ENCODE data around the gene FAM47E.

The FAM47E gene

DNA sequence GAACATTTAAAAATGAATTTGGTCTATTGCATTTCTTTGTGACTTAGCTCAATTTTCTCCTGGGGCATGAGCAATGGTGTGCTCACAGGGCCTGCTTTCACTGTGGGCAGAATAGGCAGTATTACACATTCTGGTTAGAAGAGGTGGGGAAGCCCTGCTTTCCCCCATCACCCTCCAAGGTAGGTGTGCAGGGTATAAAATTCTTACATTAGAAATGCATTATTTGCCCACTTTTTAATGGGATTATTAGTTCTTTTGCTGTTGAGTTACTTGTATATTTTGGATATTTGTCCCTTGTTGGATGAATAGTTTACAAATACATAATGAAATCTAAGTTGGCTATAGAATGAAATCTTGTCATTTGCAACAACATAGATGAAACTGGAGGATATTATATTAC, 46.7 kb downstream of the FAM47E start:
- in situ Hi-C loops (cut with MboI; ENCODE audit: low sequenced_read_pairs): no loop called here

DNA sequence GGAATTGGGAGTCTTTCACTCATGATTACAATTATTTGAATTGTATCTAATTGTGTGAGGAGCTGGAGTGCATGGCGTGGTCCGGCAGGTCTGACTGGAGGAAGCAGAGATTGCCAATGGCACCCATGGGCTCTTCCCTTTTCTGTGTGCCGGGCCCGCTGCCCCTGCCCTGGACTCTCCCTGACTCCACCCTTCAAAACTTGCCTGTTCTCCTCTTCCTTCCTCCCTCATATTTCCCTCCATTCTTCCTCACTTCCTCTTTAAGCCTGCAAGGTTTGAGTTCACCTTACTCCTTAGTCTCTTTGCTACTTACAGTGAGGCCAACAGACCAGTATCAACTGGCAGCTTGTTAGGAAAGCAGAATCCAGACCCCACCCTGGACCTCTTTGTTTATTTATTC, 48.5 kb downstream of the FAM47E start:
- in situ Hi-C loops (cut with MboI; ENCODE audit: low sequenced_read_pairs): no loop called here

GRCh38 chr4:76301068-76301774, 49.7 kb downstream of the FAM47E start:
- in situ Hi-C loops (cut with MboI; ENCODE audit: low sequenced_read_pairs): no loop called here

DNA sequence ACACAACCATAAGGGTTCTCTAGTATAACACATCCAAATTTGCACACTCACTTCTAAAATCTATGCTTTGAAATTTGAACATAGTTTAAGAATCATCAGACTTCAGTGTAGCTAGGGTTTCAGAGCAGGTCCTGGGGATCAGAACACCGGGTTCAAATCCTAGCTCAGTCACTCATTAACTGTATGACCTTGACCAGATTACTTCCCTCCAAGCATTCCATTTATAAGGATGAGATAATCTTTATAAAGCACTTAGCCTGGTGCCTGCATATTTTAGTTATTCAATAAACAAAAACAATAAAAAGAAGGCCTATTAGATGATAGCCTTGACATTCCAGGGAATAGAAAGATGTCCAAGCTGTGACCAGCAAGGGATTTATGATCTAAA, 50.2 kb downstream of the FAM47E start:
- in situ Hi-C loops (cut with MboI; ENCODE audit: low sequenced_read_pairs): no loop called here

DNA sequence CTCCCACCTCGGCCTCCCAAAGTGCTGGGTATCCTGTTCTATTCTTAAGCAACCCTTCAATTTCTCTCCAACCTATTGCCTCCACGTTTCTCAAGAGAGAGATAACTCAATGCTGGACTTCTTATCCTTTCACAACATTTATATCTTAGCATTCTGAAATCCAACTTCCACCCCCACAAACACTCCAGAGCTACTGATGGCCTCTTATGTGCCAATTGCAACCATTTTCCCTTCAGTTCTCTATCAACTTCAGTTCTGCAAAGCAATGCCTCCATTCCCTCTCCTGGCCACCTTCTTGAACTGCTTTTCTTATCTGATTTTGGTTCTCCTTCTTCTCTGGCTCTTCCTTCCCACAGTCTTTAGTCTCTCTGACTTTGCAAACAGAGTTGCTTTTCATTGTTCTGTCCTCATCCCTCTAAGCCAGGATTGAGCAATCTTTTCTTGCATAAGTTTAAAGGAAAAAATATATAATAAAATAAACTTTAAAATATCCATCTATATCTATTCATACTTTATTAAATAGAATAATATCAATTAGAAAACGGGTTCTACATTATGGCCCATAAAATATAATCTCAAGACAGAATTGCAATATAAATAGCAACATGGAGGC, 51.4 kb downstream of the FAM47E start:
- in situ Hi-C loops (cut with MboI; ENCODE audit: low sequenced_read_pairs): no loop called here

GRCh38 chr4:76305033-76305687, 53.6 kb downstream of the FAM47E start:
- in situ Hi-C loops (cut with MboI; ENCODE audit: low sequenced_read_pairs): no loop called here

GRCh38 chr4:76305971-76306881, 54.7 kb downstream of the FAM47E start, which contains the start of gene STBD1:
Gene STBD1, plus strand, starts transcription at chr4:76306733. Its CDS starts 37 bp downstream, at chr4:76306770.
- in situ Hi-C loops (cut with MboI; ENCODE audit: low sequenced_read_pairs): no loop called here

- in situ Hi-C loops (cut with MboI; ENCODE audit: low sequenced_read_pairs): no loop called here
Observed at GRCh38 chr4:76306882-76307659, 55.5 kb downstream of the FAM47E start.

DNA sequence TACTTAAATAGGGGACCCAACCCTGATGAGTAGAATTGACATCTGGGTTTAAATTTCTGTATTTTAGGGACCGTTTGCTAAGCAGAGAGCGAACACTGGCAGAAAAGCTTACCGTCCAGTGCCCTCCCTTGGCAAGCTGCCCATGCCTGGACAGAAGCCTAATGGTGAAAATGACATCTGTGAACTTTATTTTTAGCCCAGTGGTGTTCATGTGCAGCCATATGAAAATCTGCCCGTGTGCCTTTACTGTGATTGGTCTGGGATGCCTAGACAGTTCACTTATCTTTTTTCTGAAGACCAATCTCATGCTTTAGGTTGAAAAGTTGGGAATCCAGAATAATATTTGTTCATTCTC, 56.1 kb downstream of the FAM47E start:
- in situ Hi-C loops (cut with MboI; ENCODE audit: low sequenced_read_pairs): no loop called here

- in situ Hi-C loops (cut with MboI; ENCODE audit: low sequenced_read_pairs): no loop called here
Observed at GRCh38 chr4:76308548-76308947, 57.0 kb downstream of the FAM47E start.

DNA sequence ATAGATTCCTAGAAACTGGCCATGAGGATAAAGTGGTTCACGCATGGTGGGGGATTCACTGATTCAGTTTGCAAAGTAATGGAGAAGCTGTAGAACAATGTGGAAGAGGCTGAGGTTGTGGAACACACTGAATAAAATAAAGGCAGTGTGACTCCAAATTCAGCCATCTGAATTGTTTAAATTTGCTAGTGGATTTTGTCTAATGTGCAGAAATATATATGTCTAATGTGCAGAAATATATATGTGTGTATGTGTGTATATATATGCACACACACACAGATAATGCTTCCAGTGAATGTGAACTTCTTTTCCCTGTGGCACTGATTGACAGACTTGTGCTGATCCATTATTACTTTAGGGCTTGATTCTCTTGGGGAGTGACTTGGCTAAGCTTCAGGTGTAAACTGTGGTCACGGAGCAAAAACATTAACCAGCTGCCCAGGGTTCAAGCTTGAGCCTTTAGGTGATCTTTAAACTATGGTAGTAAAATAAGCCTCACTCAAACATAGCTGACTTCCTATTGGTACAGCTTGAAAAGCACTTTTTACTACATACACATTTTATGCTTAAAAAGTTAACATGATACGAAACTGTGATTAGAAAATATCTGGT, 58.5 kb downstream of the FAM47E start:
- in situ Hi-C loops (cut with MboI; ENCODE audit: low sequenced_read_pairs): no loop called here

DNA sequence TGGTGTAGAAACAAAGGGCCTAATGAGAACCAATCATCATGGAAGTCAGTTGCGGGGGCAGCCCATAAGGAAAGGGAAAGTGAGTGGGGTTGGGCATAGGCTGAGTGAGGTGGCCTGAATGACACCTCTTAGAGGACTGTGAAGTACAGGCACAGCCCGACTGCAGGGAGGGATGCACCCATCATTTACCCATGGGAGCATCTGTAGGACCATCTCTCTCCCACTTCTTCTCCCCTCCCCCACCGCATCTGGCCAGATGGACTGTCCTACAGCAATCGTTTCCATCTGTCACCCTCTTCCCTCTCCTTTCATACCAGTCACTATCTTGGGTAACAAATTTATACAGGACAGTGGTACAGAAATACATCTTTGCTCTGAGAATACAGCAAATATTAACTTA, 59.2 kb downstream of the FAM47E start:
- in situ Hi-C loops (cut with MboI; ENCODE audit: low sequenced_read_pairs): no loop called here

- in situ Hi-C loops (cut with MboI; ENCODE audit: low sequenced_read_pairs): no loop called here
Observed at GRCh38 chr4:76311896-76312331, 60.4 kb downstream of the FAM47E start.

DNA sequence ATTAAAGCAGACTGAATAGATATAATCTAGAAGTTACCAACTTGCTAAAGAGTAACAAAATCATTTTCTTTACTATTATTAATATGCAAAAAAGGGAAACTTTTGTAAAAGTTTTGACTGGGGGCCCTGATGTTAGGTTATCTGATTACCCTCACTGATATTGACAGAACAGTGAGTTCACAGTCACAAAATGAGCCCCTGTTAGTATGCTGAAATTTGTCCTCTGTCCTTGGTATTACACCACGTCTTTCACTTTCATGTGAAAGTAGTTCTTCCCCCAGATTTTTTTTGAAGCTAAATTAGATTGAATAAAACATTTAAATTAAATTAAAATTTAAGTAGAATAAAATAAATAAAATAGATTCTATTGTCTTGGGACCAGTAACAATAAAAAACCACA, 60.9 kb downstream of the FAM47E start:
- in situ Hi-C loops (cut with MboI; ENCODE audit: low sequenced_read_pairs): no loop called here

DNA sequence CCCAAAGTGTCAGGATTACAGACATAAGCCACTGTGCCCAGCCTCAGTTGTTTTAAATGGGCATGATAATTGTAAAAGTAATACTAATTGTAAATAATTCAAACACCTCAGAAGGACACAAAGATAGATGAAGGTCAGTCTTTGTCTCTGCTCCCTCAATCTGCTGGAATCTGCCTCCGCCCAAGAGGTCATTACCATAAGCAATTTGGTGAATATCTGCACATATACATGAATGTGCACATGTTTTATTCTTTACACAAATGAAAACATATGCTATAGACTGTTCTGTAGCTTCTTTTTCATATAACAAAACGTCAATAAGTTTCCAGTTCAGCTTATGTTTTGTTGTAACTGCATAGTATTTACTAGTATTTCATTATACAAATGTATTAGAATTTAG, 62.0 kb downstream of the FAM47E start:
- in situ Hi-C loops (cut with MboI; ENCODE audit: low sequenced_read_pairs): no loop called here

DNA sequence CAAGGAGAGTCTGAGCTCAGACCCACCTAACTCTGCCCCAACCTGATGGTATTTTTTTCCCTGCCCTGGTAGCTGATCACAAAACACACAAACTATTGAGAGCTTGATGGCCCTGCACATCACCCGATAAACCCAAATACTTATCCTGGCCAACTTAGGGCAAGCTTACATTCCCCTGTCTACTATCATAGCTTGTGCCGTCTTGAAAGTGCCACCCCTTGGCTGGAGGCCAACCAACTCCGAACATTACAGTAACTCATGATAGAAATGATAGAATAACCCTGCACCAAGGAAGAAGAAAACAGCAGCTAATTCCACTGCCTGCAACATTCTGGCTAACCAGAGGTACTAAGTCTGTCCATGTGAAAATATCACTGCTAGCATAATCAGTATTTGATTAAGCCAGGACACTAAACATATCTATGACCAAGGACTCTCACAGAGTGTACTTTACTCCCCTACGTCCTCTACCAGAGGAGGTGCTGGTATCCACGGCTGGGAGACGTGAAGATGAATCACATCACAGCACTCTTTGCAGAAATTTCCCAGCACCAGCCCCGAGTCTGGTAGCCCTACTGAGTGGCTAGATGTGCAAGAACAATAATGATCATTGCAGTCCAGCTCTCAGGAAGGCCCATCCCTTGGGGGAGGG, 63.9 kb downstream of the FAM47E start:
- in situ Hi-C loops (cut with MboI; ENCODE audit: low sequenced_read_pairs): no loop called here

DNA sequence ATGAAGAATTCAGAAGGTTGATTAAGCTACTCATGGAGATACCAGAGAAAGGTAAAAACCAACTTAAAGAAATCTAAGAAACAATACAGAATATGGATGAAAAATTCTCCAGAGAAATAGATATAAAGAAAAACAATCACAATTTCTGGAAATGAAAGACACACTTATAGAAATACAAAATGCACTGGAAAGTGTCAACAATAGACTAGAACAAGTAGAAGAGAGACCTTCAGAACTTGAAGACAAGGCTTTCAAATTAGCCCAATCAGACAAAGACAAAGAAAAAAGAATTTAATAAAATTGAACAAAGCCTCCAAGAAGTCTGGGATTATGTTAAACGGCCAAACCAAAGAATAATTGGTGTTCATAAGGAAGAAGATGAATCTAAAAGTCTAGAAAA, 64.6 kb downstream of the FAM47E start:
- in situ Hi-C loops (cut with MboI; ENCODE audit: low sequenced_read_pairs): no loop called here

GRCh38 chr4:76322236-76322635, 70.7 kb downstream of the FAM47E start:
- in situ Hi-C loops (cut with MboI; ENCODE audit: low sequenced_read_pairs): no loop called here

DNA sequence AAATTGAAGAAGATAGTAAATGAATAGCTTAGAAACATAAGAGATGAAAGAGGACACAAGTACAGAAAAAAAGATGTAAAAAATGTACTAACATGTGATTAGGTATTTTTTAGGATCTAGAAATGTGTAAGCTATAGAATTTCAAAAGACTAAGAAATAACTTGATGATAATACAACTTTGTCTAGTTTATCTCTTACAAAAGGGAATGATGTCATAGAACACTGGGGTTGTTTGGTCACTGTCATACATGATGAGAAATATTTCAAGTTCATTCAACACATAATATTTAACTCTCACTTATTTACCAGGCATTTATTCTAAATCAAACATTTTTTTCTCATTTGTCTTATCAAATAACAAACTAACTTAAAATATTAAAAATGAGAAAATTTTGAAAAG, 73.6 kb downstream of the FAM47E start:
- in situ Hi-C loops (cut with MboI; ENCODE audit: low sequenced_read_pairs): no loop called here

GRCh38 chr4:76326515-76326914, 75.0 kb downstream of the FAM47E start:
- in situ Hi-C loops (cut with MboI; ENCODE audit: low sequenced_read_pairs): no loop called here
